Muscle of leg (tissue), 11 donors: ENCODE results near the gene CCDC78. TPM values are rescaled to one million over a fixed set of nuclear protein-coding genes. Genes with fewer than 3 reads are reported as not detected.

ENCODE experiments used
- DNase-seq: peaks from one replicate; pipeline ENCODE4 v3.0.0; 2013
- H3K27ac ChIP-seq: one replicate; pipeline ENCODE4 v1.5.1; 2013; ENCODE audit warnings: mild to moderate bottlenecking, low read length, control low read depth
- H3K27me3 ChIP-seq: one replicate; pipeline ENCODE4 v1.6.1; 2013; ENCODE audit warnings: low read length; ENCODE audit not compliant: control insufficient read depth, insufficient read depth
- H3K36me3 ChIP-seq: one replicate; pipeline ENCODE4 v1.6.1; 2013; ENCODE audit warnings: low read length; ENCODE audit not compliant: control insufficient read depth, insufficient read depth
- H3K4me1 ChIP-seq: one replicate; pipeline ENCODE4 v1.6.1; 2013; ENCODE audit warnings: low read length; ENCODE audit not compliant: control insufficient read depth, insufficient read depth
- H3K4me3 ChIP-seq: one replicate; pipeline ENCODE4 v1.5.1; 2013; ENCODE audit warnings: low read length, control low read depth
- H3K9me3 ChIP-seq: replicated peaks from 2 replicates; pipeline ENCODE4 v1.6.1; 2013; ENCODE audit warnings: low read depth, low read length; ENCODE audit not compliant: control insufficient read depth
- WGBS: methylation state at CpG from one replicate; pipeline ENCODE4 v1.1.5; 2013; ENCODE audit warnings: missing lambda C conversion rate; ENCODE audit not compliant: insufficient coverage; 5-methylcytosine and 5-hydroxymethylcytosine counted together
- polyA plus RNA-seq, 8 donors: library from polyadenylated mRNA; unstranded; fragments of 120-200 nt; gene quantifications; one replicate each; pipeline versions ENCODE4 v1.2.1 to v1.2.3, GENCODE V29; 2013; ENCODE audit warnings: inconsistent platforms in 1 of 8, low replicate concordance in 1 of 8; ENCODE audit not compliant: insufficient read length in 8 of 8, insufficient read depth in 1 of 8
- total RNA-seq: library from RNA; stranded (reverse); fragments of 120-200 nt; gene quantifications from one replicate; pipeline ENCODE4 v1.2.4, GENCODE V29; 2013

Gene CCDC78
- total and polyA plus RNA-seq, 9 donors: 0.18 to 2.1 (median 1.3) TPM

GRCh38 chr16:766820-767640, 40.8 kb upstream of the CCDC78 start:
- 47% methylated on average over 28 of the region's 48 CpGs for WGBS
- no peak for DNase-seq
- Histone ChIP-seq H3K9me3 (no peaks in the 10 kb centered on the region), H3K36me3 (no peaks in the 10 kb centered on the region), H3K27me3 (peaks cover 7% of the 10 kb centered on the region), H3K4me1 (peaks cover 5% of the 10 kb centered on the region), H3K27ac (no peak overlapping the region), H3K4me3 (no peak overlapping the region)

- Histone ChIP-seq H3K4me3 (no peak overlapping the region), H3K27ac (no peak overlapping the region), H3K4me1 (peaks cover 5% of the 10 kb centered on the region), H3K9me3 (no peaks in the 10 kb centered on the region), H3K27me3 (peaks cover 7% of the 10 kb centered on the region), H3K36me3 (no peaks in the 10 kb centered on the region)
- 80% methylated on average over 23 of the region's 29 CpGs for WGBS
- no peak for DNase-seq
Observed at GRCh38 chr16:766008-766819, 40.0 kb upstream of the CCDC78 start.

GRCh38 chr16:765488-765865, 39.2 kb upstream of the CCDC78 start:
- no peak for DNase-seq
- 88% methylated on average over 27 of the region's 29 CpGs for WGBS
- Histone ChIP-seq H3K27ac (no peak overlapping the region), H3K36me3 (no peaks in the 10 kb centered on the region), H3K27me3 (peaks cover 9% of the 10 kb centered on the region), H3K9me3 (no peaks in the 10 kb centered on the region), H3K4me1 (peaks cover 5% of the 10 kb centered on the region), H3K4me3 (no peak overlapping the region)

GRCh38 chr16:764848-765487, 38.7 kb upstream of the CCDC78 start:
- Histone ChIP-seq H3K27ac (no peak overlapping the region), H3K4me1 (peaks cover 5% of the 10 kb centered on the region), H3K36me3 (no peaks in the 10 kb centered on the region), H3K9me3 (no peaks in the 10 kb centered on the region), H3K4me3 (no peak overlapping the region), H3K27me3 (peaks cover 9% of the 10 kb centered on the region)
- 63% methylated on average over 34 of the region's 38 CpGs for whole genome bisulfite sequencing
- no peak for DNase-seq

GRCh38 chr16:764184-764750, 38.0 kb upstream of the CCDC78 start:
- Histone ChIP-seq H3K27me3 (peaks cover 9% of the 10 kb centered on the region), H3K9me3 (no peaks in the 10 kb centered on the region), H3K36me3 (no peaks in the 10 kb centered on the region), H3K4me3 (no peak overlapping the region), H3K4me1 (peaks cover under 1% of the 10 kb centered on the region), H3K27ac (no peak overlapping the region)
- WGBS: 48% methylated on average over 12 of the region's 20 CpGs
- no peak for DNase-seq

GRCh38 chr16:763369-764183, 37.3 kb upstream of the CCDC78 start:
- DNase-seq: no peak
- H3K36me3 ChIP-seq: no peaks in the 10 kb centered on the region
- no peaks in the 10 kb centered on the region for H3K4me1 ChIP-seq
- no peaks in the 10 kb centered on the region for H3K9me3 ChIP-seq
- WGBS: 54% methylated on average over 13 of the region's 21 CpGs
- H3K27ac ChIP-seq: no peak overlapping the region
- no peak overlapping the region for H3K4me3 ChIP-seq
- peaks cover 6% of the 10 kb centered on the region for H3K27me3 ChIP-seq

- DNase-seq: no peak
- WGBS: 61% methylated on average over 9 of the region's 17 CpGs
- H3K27me3 ChIP-seq: peaks cover 4% of the 10 kb centered on the region
- H3K4me1 ChIP-seq: no peaks in the 10 kb centered on the region
- H3K27ac ChIP-seq: no peak overlapping the region
- H3K9me3 ChIP-seq: no peaks in the 10 kb centered on the region
- H3K4me3 ChIP-seq: no peak overlapping the region
- no peaks in the 10 kb centered on the region for H3K36me3 ChIP-seq
Observed at GRCh38 chr16:762595-763268, 36.5 kb upstream of the CCDC78 start.

GRCh38 chr16:761625-762513, 35.6 kb upstream of the CCDC78 start:
- H3K9me3 ChIP-seq: no peaks in the 10 kb centered on the region
- no peak overlapping the region for H3K27ac ChIP-seq
- H3K36me3 ChIP-seq: no peaks in the 10 kb centered on the region
- 54% methylated on average over 12 of the region's 22 CpGs for WGBS
- H3K27me3 ChIP-seq: peaks cover 4% of the 10 kb centered on the region
- no peak for DNase-seq
- H3K4me1 ChIP-seq: no peaks in the 10 kb centered on the region
- no peak overlapping the region for H3K4me3 ChIP-seq
